ENCODE measurements around the gene MYO7A.

Gene MYO7A

DNA sequence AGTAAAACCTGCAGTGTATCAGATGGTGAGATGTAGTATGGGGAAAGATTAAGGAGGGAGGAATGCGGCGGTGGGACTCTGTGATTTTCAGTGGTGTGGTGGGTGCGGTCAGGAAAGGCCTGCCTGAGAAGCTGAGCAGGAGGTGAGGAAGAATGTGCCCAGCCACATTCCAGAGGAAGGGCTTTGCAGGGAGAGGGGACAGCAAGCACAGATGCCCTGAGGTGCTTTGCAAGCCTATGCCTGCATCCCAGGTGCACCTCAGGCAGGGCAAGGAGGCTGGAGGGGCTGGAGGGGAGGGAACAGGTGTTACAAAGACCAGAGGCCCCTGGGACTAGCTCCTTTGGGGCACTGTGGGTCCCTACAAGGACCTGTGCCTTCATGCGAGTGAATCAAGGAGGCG lies 42.1 kb downstream of the MYO7A start:
- Histone ChIP-seq H3K9ac (no peak overlapping the region; the same call in 1 of the 2 replicates), H3K36me3 (no peaks in the 10 kb centered on the region), H3K4me2 (peak overlapping the region; percentile 79), H4K20me1 (no peaks in the 10 kb centered on the region), H3K4me3 (no peak overlapping the region), H3K9me3 (no peaks in the 10 kb centered on the region), H3K4me1 (peaks cover 70% of the 10 kb centered on the region), H3K27ac (no peak overlapping the region; the same call in 1 of the 2 replicates), H3K27me3 (no peaks in the 10 kb centered on the region)
- no peak for TF ChIP-seq Cebpa-rat (IDR thresholded peaks at IDR 0.05)

DNA sequence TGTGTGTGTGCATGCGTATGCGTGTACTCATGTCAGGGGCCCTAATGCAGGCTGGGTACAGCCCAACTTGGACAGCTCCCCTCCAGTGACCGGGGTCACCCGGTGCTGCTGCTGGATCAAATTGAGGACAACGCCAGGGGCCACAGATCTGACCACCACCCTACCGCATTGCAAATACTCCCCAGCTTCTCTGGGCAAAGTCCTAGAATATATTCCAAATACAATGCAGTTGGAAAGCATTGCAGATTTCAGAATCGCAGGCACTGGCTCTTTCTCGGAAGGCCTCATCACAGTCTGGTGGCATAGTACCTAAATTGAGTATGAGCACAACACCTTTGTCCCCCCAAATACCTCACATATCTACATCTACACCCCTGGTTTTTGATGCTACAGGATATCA lies 43.2 kb downstream of the MYO7A start:
- H3K4me3 ChIP-seq = no peak overlapping the region
- peak overlapping the region; percentile 79 for H3K4me2 ChIP-seq
- peaks cover 80% of the 10 kb centered on the region for H3K4me1 ChIP-seq
- no peak overlapping the region for H3K27ac ChIP-seq
- H3K27me3 ChIP-seq = no peaks in the 10 kb centered on the region
- no peaks in the 10 kb centered on the region for H3K36me3 ChIP-seq
- no peak overlapping the region for H3K9ac ChIP-seq
- H3K9me3 ChIP-seq = no peaks in the 10 kb centered on the region
- H4K20me1 ChIP-seq = no peaks in the 10 kb centered on the region
- TF ChIP-seq Cebpa-rat (IDR thresholded peaks at IDR 0.05) = no peak

DNA sequence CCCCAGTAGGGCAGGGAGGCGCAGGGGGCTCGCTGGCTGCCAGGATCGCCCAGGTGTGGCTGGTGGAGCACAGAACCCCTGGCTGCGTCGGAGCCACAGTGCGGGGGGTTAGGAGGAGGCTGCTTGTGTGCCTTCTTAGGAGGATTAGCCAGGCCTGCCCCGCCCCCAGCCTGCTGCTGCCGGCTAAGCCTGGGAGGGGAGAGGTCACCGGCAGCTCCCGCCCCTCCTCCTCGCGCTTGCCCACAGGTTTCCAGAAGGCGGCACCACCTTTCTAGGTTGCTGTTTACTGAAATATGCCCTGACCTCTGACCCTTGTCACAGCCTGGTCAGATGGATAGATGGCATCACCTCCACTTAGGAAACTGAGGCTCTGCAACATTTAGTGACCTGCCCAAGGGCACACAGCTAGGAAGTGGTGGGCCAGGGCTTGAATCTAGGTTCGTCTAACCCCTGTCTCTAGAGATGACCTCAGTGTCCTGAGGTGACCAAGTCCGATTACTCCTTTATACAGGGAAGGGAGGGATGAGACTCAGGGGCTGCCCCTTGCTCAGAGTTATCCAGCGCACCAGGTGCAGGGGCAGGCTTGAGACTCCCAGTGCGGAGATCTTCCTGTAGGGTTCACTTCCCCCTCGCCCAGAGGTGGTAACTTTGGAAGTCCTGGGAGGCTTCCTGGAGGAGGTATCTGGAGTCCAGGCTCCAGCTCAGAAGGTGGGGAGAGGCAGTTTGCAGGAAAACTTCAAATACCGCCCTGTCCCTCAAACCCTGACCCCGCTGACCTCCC lies 44.0 kb downstream of the MYO7A start:
- H3K9ac ChIP-seq = no peak overlapping the region
- no peak overlapping the region for H3K4me3 ChIP-seq
- H4K20me1 ChIP-seq = no peaks in the 10 kb centered on the region
- H3K4me2 ChIP-seq = peak overlapping the region; percentile 63
- peaks cover 80% of the 10 kb centered on the region for H3K4me1 ChIP-seq
- H3K36me3 ChIP-seq = no peaks in the 10 kb centered on the region
- H3K27ac ChIP-seq = no peak overlapping the region; the same call in 1 of the 2 replicates
- TF ChIP-seq Cebpa-rat (IDR thresholded peaks at IDR 0.05) = no peak
- no peaks in the 10 kb centered on the region for H3K27me3 ChIP-seq
- no peaks in the 10 kb centered on the region for H3K9me3 ChIP-seq

GRCh38 chr11:77172666-77172982 lies 44.6 kb downstream of the MYO7A start:
- Histone ChIP-seq H3K27ac (no peak overlapping the region), H3K27me3 (no peaks in the 10 kb centered on the region), H3K4me3 (no peak overlapping the region), H3K4me2 (peak overlapping the region; percentile 63), H3K9ac (no peak overlapping the region), H3K36me3 (no peaks in the 10 kb centered on the region), H4K20me1 (no peaks in the 10 kb centered on the region), H3K4me1 (peaks cover 80% of the 10 kb centered on the region), H3K9me3 (no peaks in the 10 kb centered on the region)
- TF ChIP-seq Cebpa-rat (IDR thresholded peaks at IDR 0.05) = no peak

GRCh38 chr11:77173494-77173893 lies 45.4 kb downstream of the MYO7A start:
- Histone ChIP-seq H3K9me3 (no peaks in the 10 kb centered on the region), H3K27ac (no peak overlapping the region; the same call in 1 of the 2 replicates), H3K4me3 (no peak overlapping the region), H3K4me1 (peaks cover 75% of the 10 kb centered on the region), H3K9ac (no peak overlapping the region), H4K20me1 (no peaks in the 10 kb centered on the region), H3K36me3 (no peaks in the 10 kb centered on the region), H3K27me3 (no peaks in the 10 kb centered on the region), H3K4me2 (peak overlapping the region; percentile 2; the same call in 1 of the 2 replicates)
- no peak for TF ChIP-seq Cebpa-rat (IDR thresholded peaks at IDR 0.05)

- Histone ChIP-seq H3K4me2 (peak overlapping the region; percentile 94), H3K9ac (no peak overlapping the region), H3K9me3 (no peaks in the 10 kb centered on the region), H3K36me3 (no peaks in the 10 kb centered on the region), H3K27ac (no peak overlapping the region), H4K20me1 (no peaks in the 10 kb centered on the region), H3K4me1 (peaks cover 75% of the 10 kb centered on the region), H3K27me3 (no peaks in the 10 kb centered on the region), H3K4me3 (no peak overlapping the region)
- TF ChIP-seq Cebpa-rat (IDR thresholded peaks at IDR 0.05) = no peak
These were observed 46.5 kb downstream of the MYO7A start for GRCh38 chr11:77174559-77174958.

GRCh38 chr11:77175021-77175842 lies 47.2 kb downstream of the MYO7A start:
- H3K9me3 ChIP-seq = no peaks in the 10 kb centered on the region
- TF ChIP-seq Cebpa-rat (IDR thresholded peaks at IDR 0.05) = no peak
- H3K27ac ChIP-seq = peak overlapping the region; percentile 78
- H3K9ac ChIP-seq = peak overlapping the region; percentile 56; the same call in 1 of the 2 replicates
- no peaks in the 10 kb centered on the region for H4K20me1 ChIP-seq
- H3K4me3 ChIP-seq = peak overlapping the region; percentile 35
- H3K27me3 ChIP-seq = no peaks in the 10 kb centered on the region
- H3K4me1 ChIP-seq = peaks cover 71% of the 10 kb centered on the region
- peak overlapping the region; percentile 94 for H3K4me2 ChIP-seq
- H3K36me3 ChIP-seq = no peaks in the 10 kb centered on the region

DNA sequence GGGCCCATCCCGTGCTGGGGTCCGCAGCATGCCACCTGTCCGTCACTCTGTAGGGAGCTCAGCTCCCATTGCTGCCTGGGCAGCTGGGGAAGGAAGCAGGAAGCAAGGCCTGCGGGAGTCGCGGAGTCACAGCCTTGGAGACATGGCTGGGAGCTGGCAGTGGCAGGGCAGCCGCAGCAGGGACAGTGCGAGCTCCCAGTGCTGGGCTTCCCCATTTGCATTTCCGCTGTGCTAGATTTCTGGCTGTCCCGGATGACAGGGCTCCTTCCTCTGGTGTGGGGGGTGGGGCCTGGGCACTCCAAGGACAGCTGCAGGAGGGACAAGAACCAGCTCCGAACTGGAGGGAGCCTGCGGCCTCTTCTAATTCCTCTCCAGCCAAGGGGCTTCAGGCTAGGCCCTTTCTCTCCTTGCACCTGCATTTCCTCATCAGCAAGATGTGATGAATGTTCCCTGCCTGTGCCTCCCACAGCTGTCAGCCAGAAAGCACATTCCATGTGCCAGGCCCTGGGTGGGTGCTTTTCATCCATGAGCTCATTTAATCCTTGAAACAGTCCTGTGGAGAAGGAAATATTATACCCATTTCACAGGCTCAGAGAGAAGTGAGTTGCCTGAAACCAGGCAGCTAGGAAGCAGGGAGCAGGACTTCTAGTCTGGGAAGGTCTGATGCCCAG lies 48.0 kb downstream of the MYO7A start:
- no peaks in the 10 kb centered on the region for H3K27me3 ChIP-seq
- peak overlapping the region; percentile 35 for H3K4me3 ChIP-seq
- no peaks in the 10 kb centered on the region for H3K9me3 ChIP-seq
- no peak for TF ChIP-seq Cebpa-rat (IDR thresholded peaks at IDR 0.05)
- peak overlapping the region; percentile 56; the same call in 1 of the 2 replicates for H3K9ac ChIP-seq
- H3K4me2 ChIP-seq = peak overlapping the region; percentile 94
- H3K4me1 ChIP-seq = peaks cover 63% of the 10 kb centered on the region
- no peaks in the 10 kb centered on the region for H4K20me1 ChIP-seq
- no peaks in the 10 kb centered on the region for H3K36me3 ChIP-seq
- H3K27ac ChIP-seq = peak overlapping the region; percentile 78

DNA sequence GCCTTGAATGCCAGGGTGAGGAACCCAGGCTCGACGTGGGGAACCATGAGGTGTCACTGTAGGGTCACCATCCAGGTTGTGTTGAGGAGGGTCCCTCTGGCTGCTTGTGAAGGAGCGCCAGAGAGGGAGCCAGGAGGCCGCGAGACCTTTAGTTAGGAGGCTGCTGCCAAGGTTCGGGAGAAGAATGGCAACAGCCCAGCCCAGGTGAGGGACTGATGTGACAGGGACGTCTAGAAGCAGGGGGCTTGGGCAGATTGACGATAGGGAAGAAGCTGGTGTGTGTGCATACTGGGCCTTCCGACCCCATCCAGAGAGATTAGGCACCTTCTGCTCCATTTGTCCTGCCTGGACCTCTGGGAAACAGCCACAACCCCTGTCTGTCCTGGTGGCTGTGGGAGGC lies 49.0 kb downstream of the MYO7A start:
- H4K20me1 ChIP-seq = no peaks in the 10 kb centered on the region
- H3K4me1 ChIP-seq = peaks cover 53% of the 10 kb centered on the region
- no peaks in the 10 kb centered on the region for H3K27me3 ChIP-seq
- peak overlapping the region; percentile 78; the same call in 1 of the 2 replicates for H3K27ac ChIP-seq
- H3K9me3 ChIP-seq = no peaks in the 10 kb centered on the region
- peak overlapping the region; percentile 94 for H3K4me2 ChIP-seq
- 0 out of 2 replicates have a peak overlapping the region, but pooled peaks have one; percentile 56 for H3K9ac ChIP-seq
- TF ChIP-seq Cebpa-rat (IDR thresholded peaks at IDR 0.05) = no peak
- no peak overlapping the region for H3K4me3 ChIP-seq
- H3K36me3 ChIP-seq = no peaks in the 10 kb centered on the region

All from BLaER1 (cell line).